Parathyroid adenoma (tissue), 2 donors: ENCODE results near the gene GRID1.

Experiments
- H2AFZ ChIP-seq: fragments of 300-600 bp; sonication (generic); one replicate; pipeline ENCODE4 v1.7.0; 2017; ENCODE audit warnings: antibody characterized with exemption, mild to moderate bottlenecking
- H3K27ac ChIP-seq: fragments of 300-600 bp; sonication (generic); one replicate; pipeline ENCODE4 v1.7.0; 2017
- H3K27me3 ChIP-seq: fragments of 300-600 bp; sonication (generic); one replicate; pipeline ENCODE4 v1.7.0; 2017; ENCODE audit warnings: low read length; ENCODE audit not compliant: control insufficient read depth, insufficient read depth
- H3K36me3 ChIP-seq: fragments of 300-600 bp; sonication (generic); one replicate; pipeline ENCODE4 v1.7.0; 2017; ENCODE audit warnings: low read length; ENCODE audit not compliant: control insufficient read depth, insufficient read depth
- H3K4me1 ChIP-seq: fragments of 300-600 bp; sonication (generic); one replicate; pipeline ENCODE4 v1.7.0; 2017; ENCODE audit warnings: control low read depth
- H3K4me2 ChIP-seq: fragments of 300-600 bp; sonication (generic); one replicate; pipeline ENCODE4 v1.7.0; 2017; ENCODE audit warnings: low read length
- H3K4me3 ChIP-seq: fragments of 300-600 bp; sonication (generic); one replicate; pipeline ENCODE4 v1.7.0; 2017; ENCODE audit warnings: low read depth, low read length
- H3K79me2 ChIP-seq: fragments of 300-600 bp; sonication (generic); one replicate; pipeline ENCODE4 v1.7.0; 2017; ENCODE audit warnings: control low read depth
- H3K9ac ChIP-seq: fragments of 300-600 bp; sonication (generic); one replicate; pipeline ENCODE4 v1.7.0; 2017; ENCODE audit warnings: mild to moderate bottlenecking
- H3K9me3 ChIP-seq: fragments of 300-600 bp; sonication (generic); one replicate; pipeline ENCODE4 v1.7.0; 2017; ENCODE audit warnings: low read length; ENCODE audit not compliant: control insufficient read depth
- TF ChIP-seq, protein P1 (sequence below): fragments of 300-600 bp; sonication (generic); IDR thresholded peaks from one replicate; pipeline ENCODE4 v1.7.0; 2017; ENCODE audit warnings: antibody characterized with exemption, mild to moderate bottlenecking
- donor health status: primary hyperparathyroidism.

GRID1 gene

DNA sequence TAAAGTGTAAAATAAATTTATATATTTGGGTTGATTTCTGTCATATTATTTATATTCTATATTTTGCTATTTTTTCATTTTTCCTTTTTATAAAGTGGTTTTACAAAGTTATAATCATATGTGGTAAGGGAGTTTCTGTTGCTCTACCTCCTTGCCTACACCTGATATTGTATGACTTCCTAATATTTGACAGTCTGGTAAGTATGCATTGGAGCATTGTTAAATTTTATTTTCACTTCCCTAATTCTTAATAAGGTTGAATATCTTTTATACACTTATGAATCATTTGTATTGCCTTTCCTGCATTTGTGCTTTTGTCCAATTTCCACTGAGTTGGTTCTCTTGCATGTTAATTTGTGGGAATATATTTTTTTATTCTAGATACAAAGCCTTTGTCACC, 492.4 kb downstream of the GRID1 start:
- no peak overlapping the region for H3K27ac ChIP-seq
- no peak overlapping the region for H3K4me2 ChIP-seq
- H2AFZ ChIP-seq: no peak overlapping the region
- no peak overlapping the region for H3K9ac ChIP-seq
- H3K36me3 ChIP-seq: no peaks in the 10 kb centered on the region
- H3K27me3 ChIP-seq: no peaks in the 10 kb centered on the region
- TF ChIP-seq, protein P1, sequence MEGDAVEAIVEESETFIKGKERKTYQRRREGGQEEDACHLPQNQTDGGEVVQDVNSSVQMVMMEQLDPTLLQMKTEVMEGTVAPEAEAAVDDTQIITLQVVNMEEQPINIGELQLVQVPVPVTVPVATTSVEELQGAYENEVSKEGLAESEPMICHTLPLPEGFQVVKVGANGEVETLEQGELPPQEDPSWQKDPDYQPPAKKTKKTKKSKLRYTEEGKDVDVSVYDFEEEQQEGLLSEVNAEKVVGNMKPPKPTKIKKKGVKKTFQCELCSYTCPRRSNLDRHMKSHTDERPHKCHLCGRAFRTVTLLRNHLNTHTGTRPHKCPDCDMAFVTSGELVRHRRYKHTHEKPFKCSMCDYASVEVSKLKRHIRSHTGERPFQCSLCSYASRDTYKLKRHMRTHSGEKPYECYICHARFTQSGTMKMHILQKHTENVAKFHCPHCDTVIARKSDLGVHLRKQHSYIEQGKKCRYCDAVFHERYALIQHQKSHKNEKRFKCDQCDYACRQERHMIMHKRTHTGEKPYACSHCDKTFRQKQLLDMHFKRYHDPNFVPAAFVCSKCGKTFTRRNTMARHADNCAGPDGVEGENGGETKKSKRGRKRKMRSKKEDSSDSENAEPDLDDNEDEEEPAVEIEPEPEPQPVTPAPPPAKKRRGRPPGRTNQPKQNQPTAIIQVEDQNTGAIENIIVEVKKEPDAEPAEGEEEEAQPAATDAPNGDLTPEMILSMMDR: no peak
- no peaks in the 10 kb centered on the region for H3K79me2 ChIP-seq
- H3K4me1 ChIP-seq: no peaks in the 10 kb centered on the region
- no peaks in the 10 kb centered on the region for H3K9me3 ChIP-seq
- H3K4me3 ChIP-seq: no peak overlapping the region

DNA sequence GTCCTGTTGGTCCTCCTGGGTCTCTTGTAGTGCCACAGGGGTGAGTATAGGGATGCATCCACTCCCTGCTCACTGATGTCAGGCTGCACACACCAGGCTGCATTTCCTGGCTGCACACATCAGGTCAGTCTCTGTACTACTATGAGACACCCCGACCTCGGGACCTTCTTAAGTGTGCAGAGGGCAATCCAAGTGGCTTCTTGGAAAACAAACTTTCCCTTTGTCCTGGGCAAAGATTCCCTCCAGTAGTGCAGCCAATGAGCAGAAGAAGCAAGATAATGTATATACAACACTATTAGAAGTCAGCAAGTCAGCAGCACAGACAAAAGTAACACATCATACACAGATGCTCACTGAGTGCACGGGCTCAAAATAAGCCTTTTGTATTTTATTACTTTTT, 493.5 kb downstream of the GRID1 start:
- no peaks in the 10 kb centered on the region for H3K9me3 ChIP-seq
- H3K4me2 ChIP-seq: no peak overlapping the region
- H3K79me2 ChIP-seq: no peaks in the 10 kb centered on the region
- H3K27ac ChIP-seq: no peak overlapping the region
- no peaks in the 10 kb centered on the region for H3K4me1 ChIP-seq
- H3K27me3 ChIP-seq: no peaks in the 10 kb centered on the region
- no peak overlapping the region for H3K4me3 ChIP-seq
- H3K9ac ChIP-seq: no peak overlapping the region
- no peak overlapping the region for H2AFZ ChIP-seq
- TF ChIP-seq, protein P1: no peak
- H3K36me3 ChIP-seq: no peaks in the 10 kb centered on the region

DNA sequence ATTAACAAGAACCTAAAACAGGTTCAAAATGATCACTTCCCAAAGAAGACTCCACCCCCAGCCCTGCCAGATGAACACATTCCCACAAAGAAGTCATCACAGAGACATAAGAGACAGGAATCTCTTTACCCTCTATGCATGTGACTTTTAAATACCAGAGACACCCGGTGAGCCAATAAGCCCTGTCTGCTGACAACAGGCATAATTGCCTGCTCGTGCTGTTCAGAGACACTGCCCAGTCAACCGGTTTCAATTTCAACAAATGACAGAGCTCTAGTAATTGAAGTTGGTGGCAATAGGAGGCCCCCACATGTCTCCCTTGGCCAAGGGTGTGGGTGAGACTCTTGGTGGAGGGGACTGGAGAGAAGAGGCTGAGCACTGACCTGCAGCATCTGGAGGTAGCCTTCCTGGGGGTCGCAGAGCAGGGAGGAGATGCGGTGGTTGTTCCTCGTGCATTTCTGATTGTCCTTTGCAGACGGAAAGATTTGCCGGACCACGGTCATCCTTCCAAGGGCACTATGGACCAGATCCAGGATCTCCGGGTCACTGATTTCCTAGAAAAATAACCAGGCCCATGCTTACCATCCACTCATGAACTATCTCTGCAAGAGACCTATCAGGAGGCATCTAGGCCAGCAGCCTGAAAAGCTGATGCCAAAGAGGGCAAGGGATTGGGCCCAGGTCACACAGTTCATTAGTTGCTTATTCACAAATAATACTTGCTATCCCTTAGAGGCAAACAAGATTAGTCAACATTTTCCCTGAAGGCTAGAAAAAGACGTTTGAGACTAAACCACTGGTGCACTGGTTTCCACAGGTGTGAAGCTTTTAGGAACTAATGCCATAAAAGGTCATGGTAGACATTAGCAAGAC, 497.7 kb downstream of the GRID1 start:
- Histone ChIP-seq H2AFZ (no peak overlapping the region), H3K9me3 (no peaks in the 10 kb centered on the region), H3K27me3 (no peaks in the 10 kb centered on the region), H3K4me3 (no peak overlapping the region), H3K27ac (no peak overlapping the region), H3K4me1 (no peaks in the 10 kb centered on the region), H3K4me2 (no peak overlapping the region), H3K9ac (no peak overlapping the region), H3K79me2 (no peaks in the 10 kb centered on the region), H3K36me3 (no peaks in the 10 kb centered on the region)
- TF ChIP-seq, protein P1: no peak

DNA sequence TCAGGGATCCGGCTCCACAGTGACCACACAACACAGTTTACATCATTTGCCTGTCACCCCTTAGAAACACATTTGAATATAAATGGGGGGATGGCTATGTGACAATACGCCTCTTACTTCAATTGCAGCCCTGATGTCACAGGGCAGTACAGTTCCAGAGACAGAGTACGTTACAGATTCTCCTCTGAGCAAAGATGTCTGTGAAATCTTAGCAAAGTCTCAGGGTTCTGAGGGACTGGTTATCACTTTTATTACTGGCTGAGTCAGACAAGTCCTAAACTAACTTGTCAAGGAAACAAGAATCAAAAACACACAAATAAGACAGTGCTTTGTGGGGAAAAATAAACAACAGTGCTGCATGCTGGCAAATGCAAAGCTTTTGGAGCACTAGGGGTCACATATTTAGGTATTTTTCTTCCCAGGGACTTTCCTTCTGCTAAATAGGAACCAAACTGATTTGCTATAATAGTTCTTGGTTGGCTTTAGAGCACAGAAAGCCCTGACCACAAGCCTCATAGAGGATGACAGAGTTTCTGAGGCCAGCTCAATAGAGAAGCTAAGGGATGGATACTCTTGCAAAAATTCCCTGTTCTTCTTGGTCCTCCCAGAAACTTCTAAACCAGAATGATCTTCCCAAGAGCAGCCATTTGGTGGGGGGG, 501.6 kb downstream of the GRID1 start:
- no peak overlapping the region for H2AFZ ChIP-seq
- TF ChIP-seq, protein P1: no peak
- no peaks in the 10 kb centered on the region for H3K4me1 ChIP-seq
- H3K9me3 ChIP-seq: no peaks in the 10 kb centered on the region
- H3K79me2 ChIP-seq: no peaks in the 10 kb centered on the region
- H3K27me3 ChIP-seq: no peaks in the 10 kb centered on the region
- no peak overlapping the region for H3K27ac ChIP-seq
- H3K4me3 ChIP-seq: no peak overlapping the region
- H3K9ac ChIP-seq: no peak overlapping the region
- no peaks in the 10 kb centered on the region for H3K36me3 ChIP-seq
- no peak overlapping the region for H3K4me2 ChIP-seq
